Stimulated activated memory B cell treated with anti-CD40 and anti-IgM and Interleukin-4, amounts not matched to agents 10 μg/mL and 1 μg/mL and 100 μg/mL, for 72 hours (primary cell): ENCODE measurements around the gene LIPM.

ENCODE experiments used
- ATAC-seq: fragments of 150-1000 bp; cut with Tn5 transposase; 2 replicates; pipeline ENCODE4 v1.10.0; 2021
- H3K27ac Mint-ChIP-seq: one replicate; pipeline ENCODE4 v1.8.0; 2022; ENCODE audit warnings: mild to moderate bottlenecking, mixed read lengths
- H3K27me3 Mint-ChIP-seq: one replicate; pipeline ENCODE4 v1.8.0; 2022; ENCODE audit warnings: mixed read lengths
- H3K36me3 Mint-ChIP-seq: one replicate; pipeline ENCODE4 v1.8.0; 2022; ENCODE audit warnings: mixed read lengths
- H3K4me1 Mint-ChIP-seq: one replicate; pipeline ENCODE4 v1.8.0; 2022; ENCODE audit warnings: mixed read lengths
- H3K4me3 Mint-ChIP-seq: one replicate; pipeline ENCODE4 v1.8.0; 2022; ENCODE audit warnings: mild to moderate bottlenecking, moderate library complexity, mixed read lengths
- H3K9me3 Mint-ChIP-seq: one replicate; pipeline ENCODE4 v1.8.0; 2022; ENCODE audit warnings: mixed read lengths

LIPM gene

GRCh38 chr10:88841316-88842111 is 39.0 kb downstream of the LIPM start:
- Mint-ChIP-seq H3K4me3 (no peak overlapping the region), H3K9me3 (no peaks in the 10 kb centered on the region), H3K36me3 (no peaks in the 10 kb centered on the region), H3K4me1 (no peaks in the 10 kb centered on the region), H3K27me3 (no peaks in the 10 kb centered on the region), H3K27ac (no peak overlapping the region)
- no peak for ATAC-seq

GRCh38 chr10:88843171-88843570 is 40.6 kb downstream of the LIPM start:
- ATAC-seq, result no peak
- Mint-ChIP-seq H3K36me3 (no peaks in the 10 kb centered on the region), H3K4me1 (no peaks in the 10 kb centered on the region), H3K27ac (no peak overlapping the region), H3K27me3 (no peaks in the 10 kb centered on the region), H3K4me3 (no peak overlapping the region), H3K9me3 (no peaks in the 10 kb centered on the region)

- no peak overlapping the region for H3K27ac Mint-ChIP-seq
- ATAC-seq, result no peak
- H3K4me1 Mint-ChIP-seq, result no peaks in the 10 kb centered on the region
These were observed 46.0 kb downstream of the LIPM start for GRCh38 chr10:88848499-88848898.

GRCh38 chr10:88849234-88849633 is 46.7 kb downstream of the LIPM start:
- no peaks in the 10 kb centered on the region for H3K4me1 Mint-ChIP-seq
- ATAC-seq, result no peak
- H3K27ac Mint-ChIP-seq, result no peak overlapping the region
- H3K27me3 Mint-ChIP-seq, result no peaks in the 10 kb centered on the region
- no peak overlapping the region for H3K4me3 Mint-ChIP-seq
- no peaks in the 10 kb centered on the region for H3K36me3 Mint-ChIP-seq
- H3K9me3 Mint-ChIP-seq, result no peaks in the 10 kb centered on the region

More at GRCh38 chr10:88848499-88848898, 46.0 kb downstream of the LIPM start:
- no peaks in the 10 kb centered on the region for H3K36me3 Mint-ChIP-seq
- H3K4me3 Mint-ChIP-seq, result no peak overlapping the region
- no peaks in the 10 kb centered on the region for H3K27me3 Mint-ChIP-seq
- no peaks in the 10 kb centered on the region for H3K9me3 Mint-ChIP-seq

- Mint-ChIP-seq H3K9me3 (no peaks in the 10 kb centered on the region), H3K4me3 (no peak overlapping the region), H3K36me3 (no peaks in the 10 kb centered on the region), H3K27me3 (no peaks in the 10 kb centered on the region), H3K4me1 (no peaks in the 10 kb centered on the region), H3K27ac (no peak overlapping the region)
- ATAC-seq, result no peak
These were observed 48.2 kb downstream of the LIPM start for GRCh38 chr10:88850712-88851111.

- no peaks in the 10 kb centered on the region for H3K9me3 Mint-ChIP-seq
- no peak for ATAC-seq
- no peak within 1 kb of the TSS for H3K4me3 Mint-ChIP-seq
- H3K36me3 Mint-ChIP-seq, result no peaks in the 10 kb centered on the region
- H3K27ac Mint-ChIP-seq, result no peak within 1 kb of the TSS
- no peaks in the 10 kb centered on the region for H3K4me1 Mint-ChIP-seq
- H3K27me3 Mint-ChIP-seq, result no peaks in the 10 kb centered on the region
These were observed 49.2 kb downstream of the LIPM start, which contains the start of gene ANKRD22 for GRCh38 chr10:88851706-88852105. Gene ANKRD22 (minus strand): TSS chr10:88851844. CDS start chr10:88851607, 237 bp downstream.

- no peak for ATAC-seq
- Mint-ChIP-seq H3K4me3 (no peak overlapping the region), H3K27me3 (no peaks in the 10 kb centered on the region), H3K27ac (no peak overlapping the region), H3K36me3 (no peaks in the 10 kb centered on the region), H3K9me3 (no peaks in the 10 kb centered on the region), H3K4me1 (no peaks in the 10 kb centered on the region)
These were observed 49.8 kb downstream of the LIPM start for GRCh38 chr10:88852327-88852726.

GRCh38 chr10:88853155-88853881 is 50.8 kb downstream of the LIPM start:
- no peaks in the 10 kb centered on the region for H3K9me3 Mint-ChIP-seq
- H3K27me3 Mint-ChIP-seq, result no peaks in the 10 kb centered on the region
- no peak for ATAC-seq
- H3K4me1 Mint-ChIP-seq, result no peaks in the 10 kb centered on the region
- H3K4me3 Mint-ChIP-seq, result no peak overlapping the region
- H3K36me3 Mint-ChIP-seq, result no peaks in the 10 kb centered on the region
- no peak overlapping the region for H3K27ac Mint-ChIP-seq

GRCh38 chr10:88854684-88855083 is 52.2 kb downstream of the LIPM start:
- H3K4me3 Mint-ChIP-seq, result no peak overlapping the region
- no peaks in the 10 kb centered on the region for H3K27me3 Mint-ChIP-seq
- ATAC-seq, result no peak
- H3K27ac Mint-ChIP-seq, result no peak overlapping the region
- H3K9me3 Mint-ChIP-seq, result no peaks in the 10 kb centered on the region
- H3K36me3 Mint-ChIP-seq, result no peaks in the 10 kb centered on the region
- H3K4me1 Mint-ChIP-seq, result no peaks in the 10 kb centered on the region

GRCh38 chr10:88857831-88858230 is 55.3 kb downstream of the LIPM start:
- H3K27ac Mint-ChIP-seq, result no peak overlapping the region
- H3K27me3 Mint-ChIP-seq, result no peaks in the 10 kb centered on the region
- no peaks in the 10 kb centered on the region for H3K9me3 Mint-ChIP-seq
- ATAC-seq, result no peak
- H3K4me1 Mint-ChIP-seq, result no peaks in the 10 kb centered on the region
- H3K4me3 Mint-ChIP-seq, result no peak overlapping the region
- H3K36me3 Mint-ChIP-seq, result no peaks in the 10 kb centered on the region

- Mint-ChIP-seq H3K27me3 (no peaks in the 10 kb centered on the region), H3K4me1 (no peaks in the 10 kb centered on the region), H3K36me3 (no peaks in the 10 kb centered on the region), H3K4me3 (no peak overlapping the region), H3K9me3 (no peaks in the 10 kb centered on the region), H3K27ac (no peak overlapping the region)
- no peak for ATAC-seq
These were observed 56.0 kb downstream of the LIPM start for GRCh38 chr10:88858491-88858890.

- Mint-ChIP-seq H3K27ac (no peak overlapping the region), H3K9me3 (no peaks in the 10 kb centered on the region), H3K4me3 (no peak overlapping the region), H3K36me3 (no peaks in the 10 kb centered on the region), H3K4me1 (no peaks in the 10 kb centered on the region), H3K27me3 (no peaks in the 10 kb centered on the region)
- ATAC-seq, result no peak
These were observed 58.5 kb downstream of the LIPM start for GRCh38 chr10:88861036-88861435.

- no peak for ATAC-seq
- no peaks in the 10 kb centered on the region for H3K27me3 Mint-ChIP-seq
These were observed 62.8 kb downstream of the LIPM start for GRCh38 chr10:88865281-88865876.

GRCh38 chr10:88866454-88866853 is 63.9 kb downstream of the LIPM start:
- H3K4me1 Mint-ChIP-seq, result no peaks in the 10 kb centered on the region
- no peaks in the 10 kb centered on the region for H3K27me3 Mint-ChIP-seq
- no peak overlapping the region for H3K4me3 Mint-ChIP-seq
- no peak overlapping the region for H3K27ac Mint-ChIP-seq
- no peaks in the 10 kb centered on the region for H3K36me3 Mint-ChIP-seq
- H3K9me3 Mint-ChIP-seq, result peaks cover 2% of the 10 kb centered on the region
- ATAC-seq, result no peak

More at GRCh38 chr10:88865281-88865876, 62.8 kb downstream of the LIPM start:
- H3K27ac Mint-ChIP-seq, result no peak overlapping the region
- no peaks in the 10 kb centered on the region for H3K9me3 Mint-ChIP-seq
- H3K36me3 Mint-ChIP-seq, result no peaks in the 10 kb centered on the region
- H3K4me1 Mint-ChIP-seq, result no peaks in the 10 kb centered on the region
- no peak overlapping the region for H3K4me3 Mint-ChIP-seq

GRCh38 chr10:88870089-88870488 is 67.6 kb downstream of the LIPM start:
- ATAC-seq, result no peak
- no peaks in the 10 kb centered on the region for H3K27me3 Mint-ChIP-seq
- H3K36me3 Mint-ChIP-seq, result no peaks in the 10 kb centered on the region
- no peak overlapping the region for H3K27ac Mint-ChIP-seq
- no peak overlapping the region for H3K4me3 Mint-ChIP-seq
- H3K4me1 Mint-ChIP-seq, result no peaks in the 10 kb centered on the region
- peaks cover 2% of the 10 kb centered on the region for H3K9me3 Mint-ChIP-seq
